Muscle layer of colon (tissue), 2 donors: ENCODE results near the gene NCOR1.

Experiments used
- H3K27ac ChIP-seq: one replicate; pipeline ENCODE4 v1.7.0; 2013; ENCODE audit warnings: low read depth, mild to moderate bottlenecking, low read length, moderate library complexity
- H3K27me3 ChIP-seq, 2 donors: one replicate each; pipeline ENCODE4 v1.7.0; 2013; ENCODE audit warnings: low read length in 2 of 2, mild to moderate bottlenecking in 2 of 2; ENCODE audit not compliant: insufficient read depth in 2 of 2, control insufficient read depth in 1 of 2
- H3K36me3 ChIP-seq: one replicate; pipeline ENCODE4 v1.7.0; 2013; ENCODE audit warnings: mild to moderate bottlenecking, low read length; ENCODE audit not compliant: insufficient read depth
- H3K4me1 ChIP-seq: one replicate; pipeline ENCODE4 v1.7.0; 2013; ENCODE audit warnings: mild to moderate bottlenecking, low read length; ENCODE audit not compliant: insufficient read depth
- H3K4me3 ChIP-seq, 2 donors: one replicate each; pipeline ENCODE4 v1.7.0; 2013; ENCODE audit warnings: low read length in 2 of 2, low read depth in 1 of 2, mild to moderate bottlenecking in 1 of 2, moderate library complexity in 1 of 2
- H3K9ac ChIP-seq: one replicate; pipeline ENCODE4 v1.7.0; 2013; ENCODE audit warnings: low read length
- H3K9me3 ChIP-seq: one replicate; pipeline ENCODE4 v1.7.0; 2013; ENCODE audit warnings: mild to moderate bottlenecking, low read length
- donor health status: abdominal sarcoma.
- donor health status: Adenocarcinoma of cecum.

The NCOR1 gene

GRCh38 chr17:16215273-16215964 lies at the start of gene NCOR1:
NCOR1 (minus strand) TSS chr17:16215534; CDS start chr17:16194569, 20,965 bp downstream.
- peak within 1 kb of the TSS; percentile 93 to 95 for H3K4me3 ChIP-seq
- H3K27me3 ChIP-seq = no peaks in the 10 kb centered on the region
- H3K9ac ChIP-seq = peak within 1 kb of the TSS; percentile 37
- no peaks in the 10 kb centered on the region for H3K9me3 ChIP-seq
- H3K4me1 ChIP-seq = peaks cover 18% of the 10 kb centered on the region
- peak within 1 kb of the TSS; percentile 90 for H3K27ac ChIP-seq
- no peaks in the 10 kb centered on the region for H3K36me3 ChIP-seq

GRCh38 chr17:16262201-16262600 lies 46.9 kb upstream of the NCOR1 start:
- Histone ChIP-seq H3K9me3 (no peaks in the 10 kb centered on the region), H3K9ac (no peak overlapping the region), H3K36me3 (no peaks in the 10 kb centered on the region), H3K27ac (no peak overlapping the region), H3K27me3 (no peaks in the 10 kb centered on the region), H3K4me1 (no peaks in the 10 kb centered on the region), H3K4me3 (no peak overlapping the region)

DNA sequence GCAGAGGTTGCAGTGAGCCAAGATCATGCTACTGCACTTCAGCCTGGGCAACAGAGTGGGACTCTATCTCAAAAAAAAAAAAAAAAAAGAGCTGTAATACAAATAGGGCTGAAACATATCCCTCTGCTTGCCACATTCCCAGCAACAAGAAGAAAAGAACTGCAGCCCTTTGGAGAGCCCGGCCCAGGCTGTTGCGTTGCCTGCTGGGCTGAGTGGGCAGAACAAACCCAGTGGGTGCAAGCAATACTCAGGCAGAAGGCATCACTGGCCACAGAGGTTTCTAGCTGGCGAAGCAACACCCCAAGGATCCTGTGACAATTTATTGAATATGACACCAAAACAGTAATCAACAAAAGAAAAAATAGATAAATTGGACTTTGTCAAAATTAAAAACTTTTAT lies 45.7 kb upstream of the NCOR1 start:
- no peaks in the 10 kb centered on the region for H3K27me3 ChIP-seq
- H3K9me3 ChIP-seq = no peaks in the 10 kb centered on the region
- H3K9ac ChIP-seq = no peak overlapping the region
- peaks cover 3% of the 10 kb centered on the region for H3K4me1 ChIP-seq
- H3K4me3 ChIP-seq = no peak overlapping the region
- H3K36me3 ChIP-seq = no peaks in the 10 kb centered on the region
- H3K27ac ChIP-seq = no peak overlapping the region

DNA sequence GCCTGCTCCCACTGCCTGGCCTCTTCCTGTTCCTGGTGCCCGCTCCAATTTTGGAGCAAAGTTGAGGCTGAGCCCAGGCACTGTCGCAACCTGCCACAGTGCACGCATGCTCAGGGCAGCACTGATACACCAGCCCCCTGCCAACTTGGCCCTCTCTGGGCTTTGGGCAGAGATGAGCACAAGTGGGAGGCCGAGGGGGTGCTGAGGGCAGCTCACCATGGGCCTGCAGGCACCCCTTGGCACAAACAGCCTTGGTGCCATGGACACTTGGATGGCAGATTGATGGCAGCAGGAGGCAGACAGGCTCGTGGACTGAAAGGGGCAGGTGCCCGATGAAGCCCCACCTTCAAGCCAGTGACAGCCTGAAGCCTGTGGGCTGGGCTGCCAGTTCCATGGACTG lies 44.6 kb upstream of the NCOR1 start:
- Histone ChIP-seq H3K9me3 (no peaks in the 10 kb centered on the region), H3K4me1 (peaks cover 14% of the 10 kb centered on the region), H3K27ac (no peak overlapping the region), H3K4me3 (no peak overlapping the region), H3K36me3 (no peaks in the 10 kb centered on the region), H3K9ac (no peak overlapping the region), H3K27me3 (no peaks in the 10 kb centered on the region)

DNA sequence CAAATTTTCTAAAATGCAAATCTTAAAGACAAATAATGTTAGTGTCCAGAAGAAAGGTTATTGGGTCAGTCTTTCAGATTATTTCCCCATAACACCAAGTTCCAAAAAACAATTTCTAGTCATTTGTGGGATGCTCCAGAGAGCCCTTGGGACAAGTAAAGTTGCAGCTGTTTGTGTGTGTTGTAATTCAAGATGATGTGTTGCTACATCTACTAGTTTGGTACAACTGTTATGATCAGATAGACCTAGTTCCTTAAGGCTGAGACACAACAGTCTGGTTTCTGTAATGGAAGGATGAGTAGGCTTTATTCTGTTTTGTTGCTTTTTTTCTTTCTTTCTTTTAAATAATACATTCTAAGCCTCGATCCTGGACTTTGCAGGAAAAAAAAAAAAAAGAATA lies 43.6 kb upstream of the NCOR1 start:
- no peak overlapping the region for H3K9ac ChIP-seq
- H3K4me3 ChIP-seq = no peak overlapping the region
- no peak overlapping the region for H3K27ac ChIP-seq
- no peaks in the 10 kb centered on the region for H3K36me3 ChIP-seq
- H3K9me3 ChIP-seq = no peaks in the 10 kb centered on the region
- no peaks in the 10 kb centered on the region for H3K27me3 ChIP-seq
- peaks cover 17% of the 10 kb centered on the region for H3K4me1 ChIP-seq

DNA sequence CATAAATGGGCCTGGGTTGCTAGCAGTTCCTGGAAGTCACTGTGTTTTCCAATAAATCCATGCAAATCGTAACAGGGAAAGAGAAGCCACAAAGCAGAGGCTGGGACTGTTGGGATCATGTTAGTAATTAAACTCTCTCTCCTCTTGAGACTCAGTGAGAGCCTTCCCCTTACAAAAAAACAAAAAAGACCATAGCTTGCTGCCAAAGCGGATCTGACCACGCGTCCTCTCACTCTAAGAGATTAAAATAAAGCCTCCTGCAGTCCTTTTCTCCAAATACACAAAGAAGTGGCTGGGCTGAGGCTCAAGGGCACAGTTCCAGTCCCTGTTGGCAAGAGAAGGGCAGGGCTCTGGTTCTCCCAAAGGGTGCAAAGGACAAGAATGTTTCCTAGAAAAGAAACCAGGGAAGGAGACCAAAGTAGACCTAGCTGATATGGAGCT lies 40.2 kb upstream of the NCOR1 start:
- H3K4me3 ChIP-seq = peak overlapping the region in 1 of 2 donors; percentile 29

GRCh38 chr17:16254773-16255400 lies 39.6 kb upstream of the NCOR1 start:
- H3K9me3 ChIP-seq = no peaks in the 10 kb centered on the region
- H3K9ac ChIP-seq = no peak overlapping the region
- no peaks in the 10 kb centered on the region for H3K27me3 ChIP-seq
- no peak overlapping the region for H3K4me3 ChIP-seq
- H3K27ac ChIP-seq = no peak overlapping the region
- H3K36me3 ChIP-seq = no peaks in the 10 kb centered on the region
- H3K4me1 ChIP-seq = peaks cover 17% of the 10 kb centered on the region

More for the DNA sequence above, 40.2 kb upstream of the NCOR1 start:
- no peak overlapping the region for H3K9ac ChIP-seq
- H3K27ac ChIP-seq = peak overlapping the region; percentile 5
- peaks cover 17% of the 10 kb centered on the region for H3K4me1 ChIP-seq
- no peaks in the 10 kb centered on the region for H3K36me3 ChIP-seq
- H3K27me3 ChIP-seq = no peaks in the 10 kb centered on the region
- H3K9me3 ChIP-seq = no peaks in the 10 kb centered on the region

- no peaks in the 10 kb centered on the region for H3K36me3 ChIP-seq
- H3K9ac ChIP-seq = no peak overlapping the region
- H3K4me1 ChIP-seq = peaks cover 17% of the 10 kb centered on the region
- H3K9me3 ChIP-seq = no peaks in the 10 kb centered on the region
- no peaks in the 10 kb centered on the region for H3K27me3 ChIP-seq
- no peak overlapping the region for H3K4me3 ChIP-seq
- no peak overlapping the region for H3K27ac ChIP-seq
Observed at GRCh38 chr17:16251556-16251955, 36.2 kb upstream of the NCOR1 start.

DNA sequence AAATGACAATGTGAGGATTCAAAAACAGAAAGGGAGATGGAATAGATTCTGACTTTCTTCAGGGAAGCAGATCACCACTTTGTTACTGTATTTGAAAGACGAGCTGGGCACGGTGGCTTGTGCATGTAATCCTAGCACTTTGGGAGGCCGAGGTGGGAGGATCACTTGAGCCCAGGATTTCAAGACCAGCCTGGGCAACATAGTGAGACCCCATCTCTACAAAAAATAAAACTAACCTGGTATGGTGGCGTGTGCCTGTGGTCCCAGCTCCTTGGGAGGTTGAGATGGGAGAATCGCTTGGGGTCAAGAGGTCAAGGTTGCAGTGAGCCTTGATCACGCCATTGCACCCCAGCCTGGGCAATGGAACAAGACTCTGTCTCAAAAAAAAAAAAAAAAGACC lies 35.7 kb upstream of the NCOR1 start:
- Histone ChIP-seq H3K27ac (no peak overlapping the region), H3K9me3 (no peaks in the 10 kb centered on the region), H3K27me3 (no peaks in the 10 kb centered on the region), H3K36me3 (no peaks in the 10 kb centered on the region), H3K4me3 (no peak overlapping the region), H3K9ac (no peak overlapping the region), H3K4me1 (peaks cover 13% of the 10 kb centered on the region)

- Histone ChIP-seq H3K9me3 (no peaks in the 10 kb centered on the region), H3K27ac (no peak overlapping the region), H3K27me3 (no peaks in the 10 kb centered on the region), H3K36me3 (no peaks in the 10 kb centered on the region), H3K9ac (no peak overlapping the region), H3K4me3 (no peak overlapping the region), H3K4me1 (peaks cover 9% of the 10 kb centered on the region)
Observed at GRCh38 chr17:16250635-16251034, 35.3 kb upstream of the NCOR1 start.

DNA sequence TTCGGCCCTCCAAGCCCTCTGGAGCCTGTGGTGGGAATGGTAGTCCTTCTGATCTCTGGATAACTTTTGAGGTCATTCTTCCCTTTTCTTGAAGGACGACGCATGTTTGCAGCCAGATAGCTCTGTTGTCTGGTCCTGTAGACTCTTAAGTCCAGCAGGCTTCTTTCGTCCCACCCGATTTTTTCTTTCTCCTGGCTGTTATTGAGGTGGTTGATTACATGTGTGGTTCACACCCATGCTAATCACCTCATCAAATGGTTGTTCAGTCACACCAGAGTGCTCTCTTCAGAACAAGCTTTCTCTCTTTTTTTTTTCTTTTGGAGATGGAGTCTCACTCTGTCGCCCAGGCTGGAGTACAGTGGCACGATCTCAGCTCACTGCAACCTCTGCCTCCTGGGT lies 32.3 kb upstream of the NCOR1 start:
- no peak overlapping the region for H3K27ac ChIP-seq
- no peak overlapping the region for H3K4me3 ChIP-seq
- no peaks in the 10 kb centered on the region for H3K9me3 ChIP-seq
- no peaks in the 10 kb centered on the region for H3K36me3 ChIP-seq
- H3K27me3 ChIP-seq = no peaks in the 10 kb centered on the region
- no peaks in the 10 kb centered on the region for H3K4me1 ChIP-seq
- no peak overlapping the region for H3K9ac ChIP-seq
